T-helper 1 cell treated with Interleukin-12 subunit alpha and Interleukin-12 subunit beta and Interleukin-4 antibody, amounts not matched to agents 30 ng/mL and 1 ng/mL, for 36 hours (primary cell): ENCODE results near the gene TMEM69. TPM values are rescaled to one million over a fixed set of nuclear protein-coding genes. Genes with fewer than 3 reads are reported as not detected.
"Not testable (repeated sequence)": the region's sequence is repeated elsewhere in the genome, so short reads cannot be mapped to it uniquely, and the experiment has no call there.

Source experiments
- intact Hi-C: fragments of 100-400 bp; cut with micrococcal nuclease; formaldehyde crosslinking; loops from one replicate; pipeline ENCODE4 v1.15.1; 2024
- total RNA-seq: library from RNA; stranded (reverse); gene quantifications from 2 replicates; pipeline ENCODE4 v1.2.3, GENCODE V29; 2022

Gene TMEM69
- total RNA-seq, 1 donor from 2014 or later = 22.4 TPM

GRCh38 chr1:45730075-45730779 lies 42.2 kb downstream of the TMEM69 start:
- intact Hi-C loops = no loop called here

- intact Hi-C loops = no loop called here
These were observed 42.9 kb downstream of the TMEM69 start for GRCh38 chr1:45730780-45731319.

GRCh38 chr1:45739137-45739536 lies 51.2 kb downstream of the TMEM69 start:
- intact Hi-C loops = no loop called here

- intact Hi-C loops = not testable (repeated sequence)
These were observed 51.7 kb downstream of the TMEM69 start for GRCh38 chr1:45739641-45740156.

Other genes starting within 250 kb of the TMEM69 start
- 2.8 and 3.2 TPM in 2 replicates for gene TESK2, start 197.0 kb upstream of the TMEM69 start, total RNA-seq
- 3.1 and 3.7 TPM in 2 replicates for gene CCDC163, start 188.1 kb upstream of the TMEM69 start, total RNA-seq
- 5.7 and 5.8 TPM in 2 replicates for gene MMACHC, start 187.9 kb upstream of the TMEM69 start, total RNA-seq
- 397 and 414 TPM in 2 replicates for gene PRDX1, start 166.3 kb upstream of the TMEM69 start, total RNA-seq
- 177 and 196 TPM in 2 replicates for gene AKR1A1, start 137.4 kb upstream of the TMEM69 start, total RNA-seq
- gene NASP, start 104.1 kb upstream of the TMEM69 start, total RNA-seq = 160 and 170 TPM in 2 replicates
- gene CCDC17, start 64.1 kb upstream of the TMEM69 start, total RNA-seq = 4.7 and 5.3 TPM in 2 replicates
- 116 and 117 TPM in 2 replicates for gene GPBP1L1, start 1.6 kb upstream of the TMEM69 start, total RNA-seq
- gene IPP, start 62.5 kb downstream of the TMEM69 start, total RNA-seq = 12.5 and 14.0 TPM in 2 replicates
- 23.7 and 26.0 TPM in 2 replicates for gene MAST2, start 115.4 kb downstream of the TMEM69 start, total RNA-seq